Stimulated activated naive CD8-positive, alpha-beta T cell treated with anti-CD3 and anti-CD28 coated beads, Interleukin-15, amount 100 ng/mL, for 72 hours (primary cell): ENCODE measurements around the gene KAZN.

Experiments used
- ATAC-seq: fragments of 150-1000 bp; cut with Tn5 transposase; 2 replicates; pipeline ENCODE4 v1.10.0; 2021; ENCODE audit warnings: mild to moderate bottlenecking, moderate library complexity
- DNase-seq, 2 donors: peaks; one replicate each; pipeline ENCODE4 v3.0.0; 2021 to 2022
- H3K27ac Mint-ChIP-seq, 2 donors: one replicate each; pipeline ENCODE4 v1.8.0; 2022; ENCODE audit warnings: mild to moderate bottlenecking in 2 of 2, mixed read lengths in 2 of 2, moderate library complexity in 2 of 2
- H3K27me3 Mint-ChIP-seq: one replicate; pipeline ENCODE4 v1.8.0; 2022; ENCODE audit warnings: mixed read lengths
- H3K4me1 Mint-ChIP-seq: one replicate; pipeline ENCODE4 v1.8.0; 2022; ENCODE audit warnings: mild to moderate bottlenecking, mixed read lengths
- H3K4me3 Mint-ChIP-seq, 2 donors: one replicate each; pipeline ENCODE4 v1.8.0; 2022; ENCODE audit warnings: mild to moderate bottlenecking in 2 of 2, mixed read lengths in 2 of 2, moderate library complexity in 1 of 2
- H3K9me3 Mint-ChIP-seq, 2 donors: one replicate each; pipeline ENCODE4 v1.8.0; 2022; ENCODE audit warnings: mixed read lengths in 2 of 2

Gene KAZN

DNA sequence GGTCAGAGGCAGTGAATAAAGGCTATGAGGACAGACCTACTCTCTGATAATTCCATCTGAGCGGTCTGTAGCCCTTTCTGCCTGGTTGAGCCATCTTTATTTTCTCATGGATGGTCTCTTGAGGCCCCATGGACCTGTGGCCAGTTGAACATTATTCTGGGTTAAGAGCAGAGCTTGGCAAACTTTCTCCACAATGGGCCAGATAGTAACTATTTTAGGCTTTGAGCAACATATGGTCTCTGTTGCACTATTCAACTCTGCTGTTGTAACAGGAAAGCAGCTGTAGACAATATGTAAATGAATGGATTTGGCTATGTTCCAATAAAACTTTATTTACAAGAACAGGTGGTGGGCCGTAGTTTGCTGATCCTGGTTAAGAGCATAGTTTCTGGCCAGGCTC is 62.7 kb downstream of the KAZN start:
- no peaks in the 10 kb centered on the region for H3K9me3 Mint-ChIP-seq

DNA sequence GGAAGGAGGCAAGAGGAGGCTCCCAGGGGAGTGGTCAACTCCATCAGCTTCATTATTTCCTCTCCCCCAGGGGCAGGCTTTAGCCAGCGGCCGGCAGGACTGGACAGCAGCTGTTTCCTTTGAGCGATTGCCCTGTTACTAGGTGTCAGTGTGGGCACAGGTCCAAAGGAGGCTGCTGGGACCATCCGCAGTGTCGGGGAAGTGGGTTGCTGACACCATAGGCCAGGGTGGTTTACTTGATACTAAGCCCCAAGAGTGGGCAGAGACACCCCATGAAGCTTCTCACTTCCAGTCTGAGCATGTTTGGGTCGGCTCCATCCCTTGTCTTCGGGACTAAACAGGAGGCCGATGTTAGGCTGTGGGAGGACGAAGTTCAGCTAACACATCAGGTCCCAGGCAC is 63.6 kb downstream of the KAZN start:
- no peaks in the 10 kb centered on the region for H3K9me3 Mint-ChIP-seq
- ATAC-seq (no peak), DNase-seq (no peak)
- no peak overlapping the region for H3K4me3 Mint-ChIP-seq
- peaks cover 5% of the 10 kb centered on the region for H3K4me1 Mint-ChIP-seq
- H3K27me3 Mint-ChIP-seq: peaks cover 6% of the 10 kb centered on the region
- no peak overlapping the region for H3K27ac Mint-ChIP-seq

More for the DNA sequence above, 62.7 kb downstream of the KAZN start:
- Mint-ChIP-seq H3K4me1 (peaks cover 5% of the 10 kb centered on the region), H3K4me3 (no peak overlapping the region), H3K27me3 (peaks cover 6% of the 10 kb centered on the region), H3K27ac (no peak overlapping the region)
- no peak for DNase-seq
- no peak for ATAC-seq

DNA sequence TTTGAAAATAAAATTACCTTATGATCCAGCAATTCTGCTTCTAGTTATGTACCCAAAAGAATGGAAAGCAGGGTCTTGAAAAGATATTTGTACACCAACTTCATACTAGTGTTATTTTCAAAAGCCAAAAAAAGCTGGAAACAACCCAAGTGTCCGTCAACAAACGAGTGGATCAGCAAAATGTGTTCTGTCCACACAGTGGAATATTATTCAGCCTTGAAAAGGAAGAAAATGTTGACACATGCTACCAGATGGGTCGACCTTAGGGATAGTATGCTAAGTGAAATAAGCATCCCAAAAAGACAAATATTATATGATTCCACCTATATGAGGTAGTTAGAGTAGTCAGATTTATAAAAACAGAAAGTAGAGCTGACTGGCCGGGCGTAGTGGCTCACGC is 65.3 kb downstream of the KAZN start:
- DNase-seq (no peak), ATAC-seq (no peak)
- Mint-ChIP-seq H3K9me3 (no peaks in the 10 kb centered on the region), H3K4me1 (peaks cover 5% of the 10 kb centered on the region), H3K4me3 (no peak overlapping the region), H3K27me3 (peaks cover 6% of the 10 kb centered on the region), H3K27ac (no peak overlapping the region)

DNA sequence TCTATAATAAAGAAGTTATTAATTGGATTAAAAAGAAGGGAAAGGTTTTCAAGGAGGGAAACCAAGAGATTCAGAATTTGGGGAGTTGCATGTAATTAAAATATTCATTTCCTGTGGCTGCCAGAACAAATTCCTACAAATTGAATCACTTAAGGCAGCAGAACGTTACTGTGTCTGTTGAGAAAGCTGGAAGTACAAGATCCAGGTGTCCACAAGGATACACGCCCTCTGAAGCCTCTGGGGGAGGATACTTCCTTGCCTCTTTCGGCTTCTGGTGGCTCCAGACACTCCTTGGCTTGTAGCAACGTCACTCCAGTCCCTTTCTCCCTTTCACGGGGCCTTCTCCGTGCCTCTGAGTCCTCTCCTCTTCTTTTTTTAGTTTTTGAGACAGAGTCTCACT is 67.9 kb downstream of the KAZN start:
- H3K9me3 Mint-ChIP-seq: no peaks in the 10 kb centered on the region
- no peak for DNase-seq
- H3K4me3 Mint-ChIP-seq: no peak overlapping the region
- no peaks in the 10 kb centered on the region for H3K4me1 Mint-ChIP-seq
- no peak for ATAC-seq
- H3K27me3 Mint-ChIP-seq: no peaks in the 10 kb centered on the region
- no peak overlapping the region for H3K27ac Mint-ChIP-seq

DNA sequence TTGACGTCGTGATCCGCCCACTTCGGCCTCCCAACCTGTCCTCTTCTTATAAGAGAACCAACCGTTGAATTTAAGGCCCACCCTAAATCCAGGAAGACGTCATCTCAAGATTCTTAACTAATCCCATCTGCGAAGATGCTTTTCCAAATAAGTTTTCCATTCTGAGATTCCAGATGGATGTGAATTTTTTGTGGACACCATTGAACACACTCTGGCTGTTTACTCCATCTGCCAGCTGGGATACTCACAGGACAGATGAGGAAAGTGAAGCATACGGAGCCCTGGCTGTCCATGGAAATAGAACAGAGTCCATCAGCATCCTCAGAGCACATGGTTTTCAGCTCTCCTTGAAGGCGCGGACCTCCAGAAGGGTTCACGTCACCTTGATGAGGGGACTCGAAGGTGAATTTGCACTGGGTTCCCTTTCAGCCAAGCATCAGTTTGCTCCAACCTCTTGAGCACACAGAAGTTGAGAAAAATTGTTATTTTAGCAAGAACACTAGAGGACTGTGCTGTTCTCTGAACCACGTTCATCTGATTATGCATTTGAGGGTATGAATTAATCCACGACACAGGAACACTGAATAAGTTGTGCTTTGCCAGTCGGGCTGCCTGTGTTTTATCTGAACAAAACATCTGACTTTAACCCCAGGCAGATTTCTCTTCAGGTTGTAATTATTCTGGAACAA is 68.6 kb downstream of the KAZN start:
- H3K27me3 Mint-ChIP-seq: no peaks in the 10 kb centered on the region
- H3K27ac Mint-ChIP-seq: no peak overlapping the region
- no peaks in the 10 kb centered on the region for H3K9me3 Mint-ChIP-seq
- no peak overlapping the region for H3K4me3 Mint-ChIP-seq
- ATAC-seq: no peak
- H3K4me1 Mint-ChIP-seq: no peaks in the 10 kb centered on the region
- no peak for DNase-seq

DNA sequence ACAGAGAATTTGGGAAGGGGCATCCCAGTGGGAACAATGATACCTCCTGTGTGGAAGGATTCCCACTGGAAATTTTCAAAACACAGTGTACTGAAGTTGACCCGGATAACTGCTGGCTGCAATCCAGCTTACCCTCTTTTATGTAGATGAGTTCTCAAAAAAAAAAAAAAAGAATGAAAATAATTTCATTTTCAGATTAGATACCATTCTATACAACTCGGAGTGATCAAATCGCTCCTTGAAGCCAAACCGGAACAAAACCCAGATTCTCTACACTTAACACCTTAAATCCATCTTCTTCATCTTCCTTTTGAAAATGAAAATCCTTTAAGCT is 69.1 kb downstream of the KAZN start:
- ATAC-seq (no peak), DNase-seq (no peak)
- no peaks in the 10 kb centered on the region for H3K4me1 Mint-ChIP-seq

DNA sequence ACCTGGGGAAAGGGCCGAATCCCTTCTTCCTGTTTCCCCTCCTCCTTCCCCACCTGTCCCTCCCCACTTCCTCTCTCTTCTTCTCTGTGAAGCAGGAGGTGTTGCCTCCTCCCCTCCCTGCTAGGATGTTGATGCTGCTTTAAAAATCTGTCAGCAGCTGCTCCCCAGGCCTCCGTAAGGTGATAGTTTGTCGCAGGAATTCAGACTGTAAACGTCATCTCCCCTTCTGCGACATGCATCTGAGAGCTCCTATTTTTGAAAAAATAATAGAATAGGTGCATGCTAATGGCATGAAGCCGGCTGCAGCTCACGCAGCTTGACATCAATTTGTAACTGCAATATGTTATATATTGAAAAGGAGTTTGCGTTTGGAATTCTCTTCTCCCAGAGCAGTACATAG is 70.1 kb downstream of the KAZN start:
- DNase-seq: no peak
- no peaks in the 10 kb centered on the region for H3K9me3 Mint-ChIP-seq
- no peak overlapping the region for H3K4me3 Mint-ChIP-seq
- no peaks in the 10 kb centered on the region for H3K27me3 Mint-ChIP-seq
- no peaks in the 10 kb centered on the region for H3K4me1 Mint-ChIP-seq
- ATAC-seq: no peak
- H3K27ac Mint-ChIP-seq: peak overlapping the region in 1 of 2 donors; percentile 77

More for the DNA sequence above, 69.1 kb downstream of the KAZN start:
- Mint-ChIP-seq H3K27ac (no peak overlapping the region), H3K27me3 (no peaks in the 10 kb centered on the region), H3K4me3 (no peak overlapping the region), H3K9me3 (no peaks in the 10 kb centered on the region)

DNA sequence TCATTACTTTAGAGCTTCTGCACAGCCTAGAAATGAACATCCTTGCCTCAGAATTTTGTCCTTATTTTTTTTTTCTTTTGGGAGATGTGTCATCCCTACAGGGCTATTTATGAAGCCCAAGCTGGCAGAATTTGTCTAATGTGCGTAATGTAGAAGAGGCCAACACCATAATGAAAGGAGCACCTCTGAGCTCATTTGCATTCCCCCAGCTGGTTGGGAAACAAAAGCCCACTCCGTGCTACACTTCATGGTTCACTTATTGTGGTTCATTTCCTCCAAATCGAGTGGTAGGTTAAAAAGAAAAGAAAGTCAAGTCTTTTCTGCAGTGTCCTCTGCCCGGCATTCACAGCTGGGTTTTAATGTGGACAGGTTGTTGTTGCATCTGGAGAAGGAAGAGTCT is 73.5 kb downstream of the KAZN start:
- H3K4me1 Mint-ChIP-seq: no peaks in the 10 kb centered on the region
- H3K4me3 Mint-ChIP-seq: no peak overlapping the region
- DNase-seq (no peak), ATAC-seq (no peak)
- H3K9me3 Mint-ChIP-seq: peaks cover 0 to 7% of the 10 kb centered on the region in 2 donors
- H3K27ac Mint-ChIP-seq: no peak overlapping the region
- H3K27me3 Mint-ChIP-seq: no peaks in the 10 kb centered on the region

DNA sequence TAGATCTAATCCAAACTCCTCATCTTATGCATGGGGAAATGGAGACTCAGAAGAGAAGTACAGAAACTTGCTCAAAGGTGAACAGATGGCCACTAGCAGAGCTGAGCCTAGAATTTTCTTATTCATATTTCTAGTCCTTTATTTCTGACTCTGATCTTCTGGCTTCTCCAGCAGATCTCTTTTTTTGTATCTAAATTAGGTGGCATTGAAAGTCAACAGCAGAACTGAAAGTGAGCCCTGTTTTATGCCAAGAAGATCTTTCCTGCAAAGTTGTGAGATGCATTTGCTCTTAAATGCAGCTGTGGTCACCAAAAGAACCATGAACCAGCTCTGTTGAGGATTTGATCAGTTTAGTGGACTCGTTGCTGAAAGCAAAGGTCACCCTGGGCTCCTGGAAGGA is 75.5 kb downstream of the KAZN start:
- Mint-ChIP-seq H3K4me3 (no peak overlapping the region), H3K4me1 (no peaks in the 10 kb centered on the region), H3K27me3 (no peaks in the 10 kb centered on the region), H3K9me3 (peaks cover 0 to 7% of the 10 kb centered on the region in 2 donors), H3K27ac (no peak overlapping the region)
- no peak for ATAC-seq
- DNase-seq: no peak

DNA sequence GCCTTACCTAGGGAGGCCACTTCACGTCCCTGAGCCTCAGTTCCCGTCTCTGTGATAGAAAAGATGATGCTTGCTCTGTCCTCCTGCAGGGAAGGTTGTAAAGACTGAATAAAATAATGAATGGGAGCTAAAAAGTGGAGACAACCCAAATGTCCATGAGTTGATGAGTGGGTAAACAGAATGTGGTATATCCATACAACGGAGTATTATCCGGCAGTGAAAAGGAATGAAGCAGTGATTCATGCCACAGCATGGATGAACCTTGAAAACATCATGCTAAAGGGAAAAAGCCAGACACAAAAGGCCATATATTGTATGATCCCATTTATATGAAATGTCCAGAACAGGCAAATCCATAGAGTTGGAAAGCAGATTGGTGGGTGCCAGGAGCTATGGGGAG is 77.9 kb downstream of the KAZN start:
- Mint-ChIP-seq H3K4me3 (no peak overlapping the region), H3K27me3 (no peaks in the 10 kb centered on the region), H3K4me1 (no peaks in the 10 kb centered on the region), H3K9me3 (peaks cover 0 to 7% of the 10 kb centered on the region in 2 donors), H3K27ac (no peak overlapping the region)
- no peak for ATAC-seq
- DNase-seq: no peak

DNA sequence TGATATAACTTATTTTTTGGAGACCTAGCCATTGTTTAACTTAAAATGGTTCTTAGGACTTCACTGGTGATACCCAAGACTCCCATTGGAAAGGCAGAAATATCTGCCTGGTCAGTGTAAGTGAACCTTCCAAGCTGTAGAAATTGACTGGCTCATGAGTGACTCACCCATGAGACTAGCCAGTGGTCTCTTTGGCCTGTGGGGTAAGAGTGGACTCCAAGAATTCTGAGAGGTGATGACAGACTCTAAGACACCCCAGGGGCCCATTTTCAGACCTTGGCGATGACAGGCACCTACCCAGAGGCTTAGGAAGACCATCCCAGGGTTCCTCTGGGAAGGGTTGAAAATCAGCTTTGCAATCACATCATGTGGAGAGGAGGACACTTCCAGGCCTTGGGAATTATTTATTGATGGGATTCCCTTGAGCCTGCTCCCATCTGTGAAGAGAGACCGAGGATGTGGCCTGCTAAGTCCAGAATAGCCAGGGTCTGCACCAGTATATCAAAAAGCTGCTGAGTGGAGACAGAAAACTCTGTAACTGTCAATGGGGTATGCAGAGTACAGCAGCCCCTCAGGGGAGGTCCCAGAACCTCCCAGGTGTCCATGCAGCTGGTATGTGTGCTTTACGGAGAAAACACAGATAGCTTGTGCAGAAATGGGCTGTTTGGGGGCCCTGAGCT is 78.9 kb downstream of the KAZN start:
- DNase-seq (no peak), ATAC-seq (no peak)
- Mint-ChIP-seq H3K27me3 (no peaks in the 10 kb centered on the region), H3K27ac (no peak overlapping the region), H3K4me1 (no peaks in the 10 kb centered on the region), H3K4me3 (no peak overlapping the region), H3K9me3 (peaks cover 0 to 7% of the 10 kb centered on the region in 2 donors)

DNA sequence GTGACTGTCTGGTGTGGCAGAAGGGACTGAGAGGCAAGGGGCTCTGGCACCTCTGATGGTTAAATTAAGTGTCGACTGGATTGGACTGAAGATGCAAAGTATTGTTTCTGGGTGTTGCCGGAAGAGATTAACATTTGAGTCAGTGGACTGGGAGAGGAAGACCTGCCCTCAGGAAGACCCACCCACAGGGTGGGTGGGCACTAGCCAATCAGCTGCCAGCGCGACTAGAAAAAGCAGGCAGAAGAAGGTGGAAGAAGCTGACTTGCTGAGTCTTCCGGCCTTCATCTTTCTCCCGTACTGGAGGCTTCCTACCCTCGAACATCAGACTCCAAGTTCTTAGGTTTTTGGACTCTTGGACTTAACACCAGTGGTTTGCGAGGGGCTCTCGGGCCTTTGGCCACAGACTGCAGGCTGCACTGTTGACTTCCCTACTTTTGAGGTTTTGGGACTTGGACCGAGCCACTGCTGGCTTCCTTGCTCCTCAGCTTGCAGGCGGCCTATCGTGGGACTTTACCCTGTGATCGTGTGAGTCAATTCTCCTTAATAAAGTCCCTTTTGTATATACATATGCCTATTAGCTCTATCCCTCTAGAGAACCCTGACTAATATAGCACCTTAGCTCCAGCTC is 79.6 kb downstream of the KAZN start:
- no peak for ATAC-seq
- H3K4me3 Mint-ChIP-seq: peak overlapping the region in 1 of 2 donors; percentile 42
- no peak overlapping the region for H3K27ac Mint-ChIP-seq

DNA sequence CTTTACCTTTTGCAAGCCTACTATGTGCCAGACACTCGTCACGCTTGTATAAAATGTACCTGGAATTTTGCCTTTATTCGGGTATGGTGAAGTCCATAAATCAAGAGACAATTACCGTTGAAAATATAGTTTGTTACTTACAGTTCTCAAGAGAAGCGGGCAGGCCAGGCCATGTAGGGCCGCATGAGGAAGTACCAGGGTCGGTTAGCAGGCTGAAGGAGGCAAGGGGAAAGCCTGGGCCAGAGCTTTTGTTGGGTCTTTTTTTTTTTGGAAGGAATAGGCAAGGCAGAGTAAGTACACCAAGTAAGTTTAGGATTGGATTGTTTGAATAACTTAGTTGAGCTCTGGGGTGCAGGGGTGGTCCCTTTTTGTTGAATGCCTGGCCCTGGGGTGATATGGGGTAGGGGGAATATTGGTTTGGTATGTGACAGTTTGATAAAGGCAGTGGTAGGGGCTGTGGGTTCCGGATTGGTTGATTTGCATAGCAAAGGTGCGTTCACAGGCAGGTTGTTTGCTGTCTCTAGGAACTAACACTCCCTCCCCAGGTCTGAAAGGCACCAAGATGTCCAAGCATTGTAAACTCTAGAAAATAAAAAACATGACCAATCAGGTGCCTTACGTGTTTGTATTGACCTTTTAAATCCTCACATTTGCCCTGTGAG is 80.7 kb downstream of the KAZN start:
- no peaks in the 10 kb centered on the region for H3K27me3 Mint-ChIP-seq
- peaks cover 0 to 7% of the 10 kb centered on the region in 2 donors for H3K9me3 Mint-ChIP-seq

More for the DNA sequence above, 79.6 kb downstream of the KAZN start:
- DNase-seq: no peak
- H3K4me1 Mint-ChIP-seq: no peaks in the 10 kb centered on the region
- peaks cover 0 to 7% of the 10 kb centered on the region in 2 donors for H3K9me3 Mint-ChIP-seq
- H3K27me3 Mint-ChIP-seq: no peaks in the 10 kb centered on the region

DNA sequence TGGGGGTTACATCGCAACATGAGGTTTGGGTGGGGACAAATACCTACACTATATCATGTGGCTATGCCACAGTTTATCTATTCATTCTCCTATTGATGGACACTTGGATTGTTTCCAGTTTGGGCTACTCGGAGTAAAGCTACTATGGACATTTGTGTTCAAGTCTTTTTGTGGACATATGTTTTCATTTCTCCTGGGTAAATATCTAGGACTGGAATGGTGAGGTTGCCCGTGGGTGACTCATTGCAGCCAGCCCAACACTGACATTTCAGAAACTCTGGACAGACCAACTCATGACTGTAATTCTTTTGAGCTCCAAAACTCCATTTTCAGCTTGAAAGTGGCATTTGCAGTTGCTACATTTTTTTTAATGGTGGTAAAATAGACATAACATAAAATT is 82.7 kb downstream of the KAZN start:
- DNase-seq: no peak
- ATAC-seq: no peak
- no peaks in the 10 kb centered on the region for H3K4me1 Mint-ChIP-seq

More for the DNA sequence above, 80.7 kb downstream of the KAZN start:
- Mint-ChIP-seq H3K4me1 (no peaks in the 10 kb centered on the region), H3K27ac (no peak overlapping the region), H3K4me3 (peak overlapping the region in 1 of 2 donors; percentile 44)
- DNase-seq (no peak), ATAC-seq (no peak)

DNA sequence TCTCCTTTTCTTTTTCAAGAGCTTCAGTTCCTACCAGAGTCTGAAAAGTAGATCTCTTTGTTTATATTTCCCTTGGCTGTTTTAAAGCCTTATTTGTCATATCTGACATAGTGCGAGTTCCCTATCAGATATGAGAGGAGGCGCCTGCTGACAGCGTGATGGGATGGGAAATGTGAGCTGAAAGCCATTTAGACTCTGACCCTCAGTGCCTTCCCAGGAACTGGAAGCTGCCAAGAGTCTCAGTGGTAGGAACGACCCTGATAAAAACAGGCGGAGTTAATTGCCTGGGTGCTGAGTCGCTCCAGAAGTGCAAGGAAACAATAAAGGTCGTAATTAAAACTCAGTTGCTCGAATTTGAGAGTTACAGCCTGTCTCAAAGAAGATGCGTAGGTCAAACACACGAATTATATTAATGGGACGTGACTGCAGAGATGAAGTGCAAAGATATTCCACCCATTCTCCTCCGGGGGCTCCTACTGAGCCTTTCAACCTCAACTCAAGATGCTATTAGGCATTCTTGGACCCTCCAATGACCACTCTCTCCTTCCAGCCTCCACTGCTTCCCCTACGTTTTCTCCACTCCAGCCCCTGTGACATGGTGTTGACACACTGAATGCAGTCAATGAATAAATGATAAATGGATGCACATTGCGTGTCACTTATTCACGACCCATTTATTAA is 84.6 kb downstream of the KAZN start:
- Mint-ChIP-seq H3K4me1 (no peaks in the 10 kb centered on the region), H3K4me3 (no peak overlapping the region), H3K27ac (peak overlapping the region in 1 of 2 donors; percentile 65), H3K9me3 (peaks cover 8 to 11% of the 10 kb centered on the region in 2 donors), H3K27me3 (no peaks in the 10 kb centered on the region)
- DNase-seq (no peak), ATAC-seq (no peak)

More for the DNA sequence above, 82.7 kb downstream of the KAZN start:
- Mint-ChIP-seq H3K27ac (no peak overlapping the region), H3K27me3 (no peaks in the 10 kb centered on the region), H3K4me3 (no peak overlapping the region), H3K9me3 (peaks cover 8 to 16% of the 10 kb centered on the region in 2 donors)
